ENCODE data around the gene CCSER1. TPM values are rescaled to one million over a fixed set of nuclear protein-coding genes. Genes with fewer than 3 reads are reported as not detected.

The CCSER1 gene
- total RNA-seq, 4 donors from 2014 or later = 4.0 to 6.0 (median 4.8) TPM

- Histone ChIP-seq H3K4me3 (no peak overlapping the region), H3K36me3 (no peaks in the 10 kb centered on the region), H3K27ac (no peak overlapping the region), H3K4me1 (no peaks in the 10 kb centered on the region), H3K27me3 (no peaks in the 10 kb centered on the region), H3K9me3 (no peaks in the 10 kb centered on the region)
- 43 to 67% methylated on average over 1 of the region's 1 CpG for WGBS, 2 donors
- no peak for DNase-seq (ENCODE audit: low spot score in 2 of 2)
- TF ChIP-seq CTCF (IDR thresholded peaks at IDR 0.05) (no peak), EP300 (IDR thresholded peaks at IDR 0.05) (no peak)
Observed at GRCh38 chr4:91600301-91600700, 1473.1 kb downstream of the CCSER1 start.

- no peak for TF ChIP-seq EP300 (IDR thresholded peaks at IDR 0.05)
- TF ChIP-seq POLR2A (IDR thresholded peaks at IDR 0.05) = no peak
- TF ChIP-seq CTCF (IDR thresholded peaks at IDR 0.05) = no peak
- H3K9me3 ChIP-seq = no peaks in the 10 kb centered on the region
- no peaks in the 10 kb centered on the region for H3K27me3 ChIP-seq
- no peak overlapping the region for H3K4me3 ChIP-seq
- no peak overlapping the region for H3K27ac ChIP-seq
- 48 to 50% methylated on average over 1 of the region's 1 CpG for WGBS, 2 donors
- no peak for DNase-seq (ENCODE audit: low spot score in 2 of 2)
- H3K4me1 ChIP-seq = no peaks in the 10 kb centered on the region
- H3K36me3 ChIP-seq = no peaks in the 10 kb centered on the region
Observed at GRCh38 chr4:91601401-91601800, 1474.2 kb downstream of the CCSER1 start.

- Histone ChIP-seq H3K27ac (no peak overlapping the region), H3K36me3 (no peaks in the 10 kb centered on the region), H3K4me3 (no peak overlapping the region), H3K4me1 (no peaks in the 10 kb centered on the region), H3K27me3 (no peaks in the 10 kb centered on the region), H3K9me3 (no peaks in the 10 kb centered on the region)
- no peak for DNase-seq (ENCODE audit: low spot score in 2 of 2)
- no peak for TF ChIP-seq CTCF (IDR thresholded peaks at IDR 0.05)
- TF ChIP-seq POLR2A (IDR thresholded peaks at IDR 0.05) = no peak
- TF ChIP-seq EP300 (IDR thresholded peaks at IDR 0.05) = no peak
- WGBS, 2 donors = 69 to 75% methylated on average over 5 of the region's 5 CpGs
Observed at GRCh38 chr4:91611782-91612181, 1484.6 kb downstream of the CCSER1 start.

GRCh38 chr4:91620952-91621351 lies 1493.8 kb downstream of the CCSER1 start:
- Histone ChIP-seq H3K27ac (no peak overlapping the region), H3K9me3 (no peaks in the 10 kb centered on the region), H3K36me3 (no peaks in the 10 kb centered on the region), H3K4me1 (no peaks in the 10 kb centered on the region), H3K4me3 (no peak overlapping the region), H3K27me3 (no peaks in the 10 kb centered on the region)
- no peak for DNase-seq (ENCODE audit: low spot score in 2 of 2)
- WGBS, 2 donors = 96 to 97% methylated on average over 1 of the region's 1 CpG
- no peak for TF ChIP-seq POLR2A (IDR thresholded peaks at IDR 0.05)
- no peak for TF ChIP-seq CTCF (IDR thresholded peaks at IDR 0.05)
- TF ChIP-seq EP300 (IDR thresholded peaks at IDR 0.05) = no peak

GRCh38 chr4:91621446-91621845 lies 1494.3 kb downstream of the CCSER1 start:
- H3K27ac ChIP-seq = no peak overlapping the region
- 83 to 85% methylated on average over 1 of the region's 1 CpG for WGBS, 2 donors
- no peaks in the 10 kb centered on the region for H3K9me3 ChIP-seq
- no peak for DNase-seq (ENCODE audit: low spot score in 2 of 2)
- H3K36me3 ChIP-seq = no peaks in the 10 kb centered on the region
- H3K4me1 ChIP-seq = no peaks in the 10 kb centered on the region
- no peak for TF ChIP-seq POLR2A (IDR thresholded peaks at IDR 0.05)
- TF ChIP-seq CTCF (IDR thresholded peaks at IDR 0.05) = no peak
- TF ChIP-seq EP300 (IDR thresholded peaks at IDR 0.05) = no peak
- no peak overlapping the region for H3K4me3 ChIP-seq
- no peaks in the 10 kb centered on the region for H3K27me3 ChIP-seq
